ENCODE results near the gene NDUFV3. TPM values are rescaled to one million over a fixed set of nuclear protein-coding genes. Genes with fewer than 3 reads are reported as not detected.
A peak's percentile ranks its signal among the peaks of the same experiment; 100 is the strongest.

Gene NDUFV3
- total and polyA plus RNA-seq, 2 of the 13 experiments (the other 11 are each of a cell fraction or from before 2014, with no cell fraction given) = 14.2 to 29.6 TPM

DNA sequence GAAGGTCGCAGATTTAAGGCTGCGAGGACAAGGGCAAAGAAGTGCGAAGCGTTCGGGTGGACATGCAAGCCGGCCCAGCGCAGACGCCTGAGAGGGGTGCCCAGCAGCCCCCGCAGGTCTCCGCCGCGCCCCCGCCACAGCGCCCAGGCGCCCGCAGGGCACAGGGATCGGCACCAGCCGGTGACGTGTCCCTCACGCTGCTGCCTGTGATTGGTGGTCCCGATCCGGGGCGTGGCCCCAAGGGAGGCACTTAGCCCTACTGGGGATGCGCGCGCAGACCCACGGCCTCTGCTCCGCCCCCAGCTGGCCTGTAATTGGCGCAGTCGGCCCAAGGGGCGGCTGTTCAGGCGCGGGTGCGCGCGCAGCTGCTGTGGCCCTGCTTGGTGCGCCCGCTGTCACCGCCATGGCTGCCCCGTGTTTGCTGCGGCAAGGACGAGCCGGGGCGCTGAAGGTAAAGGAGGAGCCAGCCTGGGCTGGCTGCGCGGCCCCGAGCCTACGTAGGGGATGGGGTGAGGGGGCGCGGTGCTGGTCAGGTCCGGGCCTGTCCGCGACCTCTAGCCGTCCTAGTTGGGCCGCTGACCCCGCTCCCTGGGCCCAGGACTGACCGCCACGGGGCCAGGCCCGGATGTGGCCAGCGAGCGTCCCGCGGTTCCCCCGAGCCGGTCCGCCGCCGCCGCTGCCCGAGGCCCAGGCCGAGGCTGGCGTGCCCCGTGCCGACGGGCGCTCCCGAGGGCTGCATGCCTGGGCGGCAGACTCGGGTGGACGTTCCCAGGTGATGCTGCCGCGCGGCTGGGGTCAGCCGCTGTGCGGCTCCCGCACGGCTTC, at the start of gene NDUFV3 (continued):
- TF ChIP-seq HOXD1 (CRISPR knock-in tag; IDR thresholded peaks at IDR 0.05) (peak; percentile 73; the same call in 1 of the 2 replicates), SP2 (CRISPR knock-in tag; IDR thresholded peaks at IDR 0.05) (peak; percentile 80), ZNF740 (CRISPR knock-in tag; IDR thresholded peaks at IDR 0.05) (peak; percentile 59; the same call in 1 of the 2 replicates), ZNF598 (CRISPR knock-in tag; IDR thresholded peaks at IDR 0.05; ENCODE audit: borderline replicate concordance) (peak; percentile 97), ZNF567 (CRISPR knock-in tag; IDR thresholded peaks at IDR 0.05; ENCODE audit: borderline replicate concordance) (no peak; the same call in 1 of the 2 replicates), KAT7 (CRISPR knock-in tag; IDR thresholded peaks at IDR 0.05; ENCODE audit: borderline replicate concordance) (peak; percentile 53; the same call in 1 of the 2 replicates), ZNF543 (CRISPR knock-in tag; IDR thresholded peaks at IDR 0.05) (peak; percentile 63; the same call in 1 of the 2 replicates), SNRNP70 (IDR thresholded peaks at IDR 0.05; ENCODE audit: low read depth, low read length) (no peak), ZNF446 (CRISPR knock-in tag; IDR thresholded peaks at IDR 0.05) (no peak; the same call in 1 of the 2 replicates), ZUFSP (CRISPR knock-in tag; IDR thresholded peaks at IDR 0.05; ENCODE audit: borderline replicate concordance) (no peak), ZBTB2 (CRISPR knock-in tag; IDR thresholded peaks at IDR 0.05; ENCODE audit: low read depth) (peak; percentile 34; the same call in 1 of the 2 replicates), TERF1 (CRISPR knock-in tag; IDR thresholded peaks at IDR 0.05) (no peak), ZMAT3 (CRISPR knock-in tag; conservative IDR thresholded peaks at IDR 0.05) (no peak), EZH2 (conservative IDR thresholded peaks at IDR 0.05; ENCODE audit: low read depth, low read length) (no peak), HMG20B (CRISPR knock-in tag; conservative IDR thresholded peaks at IDR 0.05) (no peak), SOX5 (CRISPR knock-in tag; IDR thresholded peaks at IDR 0.05; ENCODE audit: borderline replicate concordance) (peak; percentile 29; the same call in 1 of the 2 replicates), ZNF597 (CRISPR knock-in tag; IDR thresholded peaks at IDR 0.05) (no peak)
- TF ChIP-seq, protein P1, sequence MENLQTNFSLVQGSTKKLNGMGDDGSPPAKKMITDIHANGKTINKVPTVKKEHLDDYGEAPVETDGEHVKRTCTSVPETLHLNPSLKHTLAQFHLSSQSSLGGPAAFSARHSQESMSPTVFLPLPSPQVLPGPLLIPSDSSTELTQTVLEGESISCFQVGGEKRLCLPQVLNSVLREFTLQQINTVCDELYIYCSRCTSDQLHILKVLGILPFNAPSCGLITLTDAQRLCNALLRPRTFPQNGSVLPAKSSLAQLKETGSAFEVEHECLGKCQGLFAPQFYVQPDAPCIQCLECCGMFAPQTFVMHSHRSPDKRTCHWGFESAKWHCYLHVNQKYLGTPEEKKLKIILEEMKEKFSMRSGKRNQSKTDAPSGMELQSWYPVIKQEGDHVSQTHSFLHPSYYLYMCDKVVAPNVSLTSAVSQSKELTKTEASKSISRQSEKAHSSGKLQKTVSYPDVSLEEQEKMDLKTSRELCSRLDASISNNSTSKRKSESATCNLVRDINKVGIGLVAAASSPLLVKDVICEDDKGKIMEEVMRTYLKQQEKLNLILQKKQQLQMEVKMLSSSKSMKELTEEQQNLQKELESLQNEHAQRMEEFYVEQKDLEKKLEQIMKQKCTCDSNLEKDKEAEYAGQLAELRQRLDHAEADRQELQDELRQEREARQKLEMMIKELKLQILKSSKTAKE (CRISPR knock-in tag; IDR thresholded peaks at IDR 0.05; ENCODE audit: borderline replicate concordance) = no peak
- TF ChIP-seq, protein P2, sequence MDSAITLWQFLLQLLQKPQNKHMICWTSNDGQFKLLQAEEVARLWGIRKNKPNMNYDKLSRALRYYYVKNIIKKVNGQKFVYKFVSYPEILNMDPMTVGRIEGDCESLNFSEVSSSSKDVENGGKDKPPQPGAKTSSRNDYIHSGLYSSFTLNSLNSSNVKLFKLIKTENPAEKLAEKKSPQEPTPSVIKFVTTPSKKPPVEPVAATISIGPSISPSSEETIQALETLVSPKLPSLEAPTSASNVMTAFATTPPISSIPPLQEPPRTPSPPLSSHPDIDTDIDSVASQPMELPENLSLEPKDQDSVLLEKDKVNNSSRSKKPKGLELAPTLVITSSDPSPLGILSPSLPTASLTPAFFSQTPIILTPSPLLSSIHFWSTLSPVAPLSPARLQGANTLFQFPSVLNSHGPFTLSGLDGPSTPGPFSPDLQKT (CRISPR knock-in tag; IDR thresholded peaks at IDR 0.05; ENCODE audit: borderline replicate concordance) = no peak
